Activated CD4-positive, alpha-beta T cell treated with anti-CD3 and anti-CD28 coated beads, Interleukin-2, amount 50 U/mL, for 48 hours (primary cell): ENCODE data around the gene GGT7.
"Not testable (repeated sequence)": the region's sequence is repeated elsewhere in the genome, so short reads cannot be mapped to it uniquely, and the experiment has no call there.

Experiments used
- DNase-seq, 2 experiments: peaks; one replicate each; pipeline ENCODE4 v3.0.0-alpha.2; 2020

GGT7 gene

DNA sequence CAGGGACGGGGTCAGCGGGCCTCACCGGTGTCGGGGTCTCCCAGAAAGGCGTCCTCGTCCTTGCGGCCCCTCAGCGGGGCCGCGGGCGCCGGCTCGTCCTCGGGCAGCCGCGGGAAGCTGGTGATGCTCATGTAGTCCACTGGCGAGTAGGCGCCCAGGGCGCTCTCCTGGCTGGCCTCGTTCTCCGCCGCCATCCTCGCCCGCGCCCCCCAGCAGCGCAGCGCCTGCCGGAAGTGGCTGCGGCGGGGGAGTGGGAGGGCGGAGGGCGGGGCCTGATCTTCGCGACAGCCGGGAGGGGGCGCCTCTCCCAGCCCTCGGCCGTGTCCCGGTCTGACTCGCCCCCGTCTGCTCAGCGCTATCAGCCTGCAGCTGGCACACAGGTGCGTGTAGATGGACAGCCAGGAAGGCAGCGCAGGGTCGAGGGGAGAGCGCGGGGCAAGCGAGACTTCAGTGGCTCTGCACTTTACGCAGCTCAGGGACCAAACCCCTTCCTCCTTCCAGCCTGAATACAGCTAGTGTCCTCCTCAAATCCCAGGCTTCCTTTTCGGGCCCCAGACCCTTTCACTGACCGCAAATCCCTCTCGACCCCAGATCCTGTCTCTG lies at the start of gene GGT7:
Gene GGT7 (minus strand): TSS at position 235 of the 603 bp plus-strand sequence. CDS start 41 bp downstream, at position 194.
- peak; percentile 89 to 90 for DNase-seq

DNA sequence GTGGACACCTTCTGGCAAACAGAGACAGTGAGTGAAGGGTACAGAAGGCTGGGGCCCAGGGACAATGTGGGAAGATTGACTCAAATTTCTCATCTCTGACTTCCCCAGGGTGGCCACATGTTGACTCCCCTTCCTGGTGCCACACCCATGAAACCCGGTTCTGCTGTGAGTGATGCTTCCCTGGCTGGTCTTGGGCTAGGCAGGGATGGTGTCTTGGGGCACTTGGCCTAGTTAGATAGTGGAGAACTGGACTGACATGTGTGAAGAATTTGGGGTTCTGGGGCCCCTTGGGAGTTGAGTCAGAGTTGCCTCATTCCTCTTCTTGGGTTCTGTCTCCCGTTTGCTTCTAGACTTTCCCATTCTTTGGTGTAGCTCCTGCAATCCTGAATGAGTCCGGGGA lies 48.8 kb upstream of the GGT7 start:
- peak; percentile 24 to 42 for DNase-seq

- DNase-seq, result no peak
These were observed 47.4 kb upstream of the GGT7 start for GRCh38 chr20:34920055-34920454.

DNA sequence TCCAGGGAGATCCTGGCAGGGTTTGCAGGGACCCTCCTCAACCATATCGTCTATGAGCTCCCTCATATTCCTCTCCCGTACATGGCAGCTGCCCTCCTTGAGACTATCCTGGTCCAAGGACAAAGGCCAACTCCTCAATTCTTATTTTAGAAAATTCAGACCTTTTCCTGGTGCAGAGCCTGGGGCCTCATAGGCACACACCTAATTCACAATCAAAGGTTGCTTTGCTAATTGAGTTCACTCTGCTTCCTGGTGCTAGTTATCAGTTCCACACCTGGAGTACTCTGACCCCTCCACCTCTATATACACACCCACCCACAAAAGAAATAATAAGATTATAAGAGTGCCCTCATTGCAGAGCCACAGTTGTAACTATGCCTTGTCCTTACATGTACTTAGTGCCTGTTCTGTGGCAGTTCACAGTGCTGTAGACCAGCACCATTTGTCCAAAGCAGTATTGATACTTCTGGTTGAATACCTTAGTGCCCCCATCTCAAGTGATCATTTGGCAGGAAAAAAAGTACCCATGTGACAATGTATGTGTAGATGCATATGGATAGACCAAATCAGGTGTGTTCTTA lies 44.2 kb upstream of the GGT7 start:
- no peak for DNase-seq

DNA sequence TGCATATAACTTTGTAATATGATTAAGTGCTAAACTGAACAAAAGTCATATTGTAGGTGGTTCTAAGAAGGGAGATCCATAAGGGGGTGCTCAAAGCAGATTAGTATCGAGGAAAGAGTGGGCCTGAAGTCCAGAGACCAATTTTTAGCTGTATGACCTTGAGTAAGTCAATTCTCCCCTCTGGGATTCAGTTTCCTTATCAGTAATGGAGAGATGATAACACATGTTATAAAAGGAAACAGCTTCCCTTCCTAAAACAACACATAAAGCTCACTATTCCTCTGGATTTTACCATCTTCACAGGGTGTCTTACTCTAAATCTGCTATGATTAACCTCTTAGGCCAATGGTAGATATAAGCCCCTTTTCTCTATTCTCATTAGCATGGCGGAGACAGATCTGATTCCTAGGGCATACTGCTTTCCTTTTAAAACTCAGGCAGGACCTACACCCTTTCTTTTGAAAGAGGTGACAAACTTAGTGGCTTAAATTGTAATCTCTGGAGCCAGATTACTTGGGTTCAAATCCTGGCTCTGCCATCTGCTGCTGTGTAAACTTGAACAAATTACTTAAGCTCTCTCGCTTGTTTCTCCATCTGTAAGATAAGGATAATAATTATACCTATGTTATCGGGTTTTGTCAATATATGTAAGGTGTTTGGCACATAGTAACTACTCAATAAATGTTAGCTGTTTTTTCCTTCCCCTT lies 43.2 kb upstream of the GGT7 start:
- no peak for DNase-seq

GRCh38 chr20:34915131-34915530 lies 42.5 kb upstream of the GGT7 start:
- no peak for DNase-seq

DNA sequence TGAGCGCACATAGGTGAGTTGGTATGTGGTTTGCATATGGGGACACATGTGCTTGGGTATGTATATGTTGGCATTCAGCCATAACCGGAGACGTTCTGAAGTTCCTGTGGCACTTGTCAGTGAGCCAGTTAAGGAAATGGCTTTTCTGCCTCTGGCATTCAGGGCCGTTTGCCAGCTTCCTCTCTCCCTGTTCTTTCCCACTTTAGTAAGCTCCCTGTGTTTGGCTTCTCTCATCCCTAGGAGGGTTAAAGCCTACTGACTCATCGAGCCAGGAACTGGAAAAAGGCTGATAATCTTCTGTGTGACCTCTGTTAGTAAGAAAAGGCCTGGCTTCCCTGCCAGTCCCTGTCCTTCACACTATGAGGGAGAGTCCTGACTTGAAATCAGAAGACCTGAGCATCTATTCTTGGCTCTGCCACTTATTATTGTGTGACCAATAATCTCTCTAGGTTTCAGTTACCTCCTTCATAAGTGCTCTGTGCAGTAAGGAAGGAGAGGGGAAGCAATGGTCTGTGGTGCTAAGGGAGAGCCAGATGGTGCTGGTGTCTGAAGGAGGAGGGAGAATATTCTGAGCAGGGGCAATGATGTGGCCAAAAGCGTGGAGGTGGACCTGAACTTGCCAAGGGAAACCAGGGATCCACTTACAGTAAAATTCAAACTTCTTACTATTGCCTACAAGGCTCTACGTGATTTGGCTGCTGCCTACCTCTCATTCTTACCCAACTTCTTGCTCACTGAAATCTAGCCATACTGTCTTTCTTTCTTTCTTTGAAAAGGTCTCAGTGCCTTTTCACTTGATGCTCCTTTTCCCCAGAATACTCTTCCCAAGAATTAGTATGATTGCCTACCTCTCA lies 35.2 kb upstream of the GGT7 start:
- DNase-seq, result no peak

DNA sequence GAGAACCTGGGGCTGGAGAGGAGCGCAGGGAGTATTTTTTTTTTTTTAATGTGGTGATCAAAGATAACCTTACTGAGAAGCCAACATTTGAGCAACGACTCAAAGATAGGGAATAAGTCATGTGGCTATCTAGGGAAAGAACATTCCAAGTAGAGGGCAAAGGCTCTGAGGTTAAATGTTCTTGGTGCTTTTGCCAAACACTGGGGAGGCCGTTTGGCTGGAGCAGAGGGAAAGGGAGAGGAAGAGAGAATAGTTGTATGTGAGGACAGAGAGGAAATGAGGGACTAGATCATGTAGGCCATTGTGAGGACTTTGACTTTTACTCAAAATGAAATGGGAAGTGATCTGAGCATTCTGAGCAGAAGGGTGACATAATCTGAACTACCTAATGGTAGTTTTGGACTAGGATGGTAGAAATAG lies 31.6 kb upstream of the GGT7 start:
- DNase-seq, result no peak

DNA sequence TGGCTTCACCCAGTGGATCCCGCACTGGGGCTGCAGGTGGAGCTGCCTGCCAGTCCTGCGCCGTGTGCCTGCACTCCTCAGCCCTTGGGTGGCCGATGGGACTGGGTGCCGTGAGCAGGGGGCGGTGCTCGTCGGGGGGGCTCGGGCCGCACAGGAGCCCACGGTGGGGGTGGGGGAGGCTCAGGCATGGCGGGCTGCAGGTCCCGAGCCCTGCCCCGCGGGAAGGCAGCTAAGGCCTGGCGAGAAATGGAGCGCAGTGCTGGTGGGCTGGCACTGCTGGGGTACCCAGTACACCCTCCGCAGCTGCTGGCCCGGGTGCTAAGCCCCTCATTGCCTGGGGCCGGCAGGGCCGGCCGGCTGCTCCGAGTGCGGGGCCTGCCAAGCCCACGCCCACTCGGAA lies 26.1 kb upstream of the GGT7 start:
- not testable (repeated sequence) for DNase-seq

DNA sequence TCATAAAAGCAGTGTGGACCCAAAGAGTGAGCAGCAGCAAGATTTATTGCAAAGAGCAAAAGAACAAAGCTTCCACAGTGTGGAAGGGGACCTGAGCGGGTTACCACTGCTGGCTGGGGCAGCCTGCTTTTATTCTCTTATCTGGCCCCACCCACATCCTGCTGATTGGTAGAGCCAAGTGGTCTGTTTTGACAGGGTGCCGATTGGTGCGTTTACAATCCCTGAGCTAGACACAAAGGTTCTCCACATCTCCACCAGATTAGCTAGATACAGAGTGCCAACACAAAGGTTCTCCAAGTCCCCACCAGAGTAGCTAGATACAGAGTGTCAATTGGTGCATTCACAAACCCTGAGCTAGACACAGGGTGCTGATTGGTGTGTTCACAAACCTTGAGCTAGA lies 25.5 kb upstream of the GGT7 start:
- not testable (repeated sequence) for DNase-seq

DNA sequence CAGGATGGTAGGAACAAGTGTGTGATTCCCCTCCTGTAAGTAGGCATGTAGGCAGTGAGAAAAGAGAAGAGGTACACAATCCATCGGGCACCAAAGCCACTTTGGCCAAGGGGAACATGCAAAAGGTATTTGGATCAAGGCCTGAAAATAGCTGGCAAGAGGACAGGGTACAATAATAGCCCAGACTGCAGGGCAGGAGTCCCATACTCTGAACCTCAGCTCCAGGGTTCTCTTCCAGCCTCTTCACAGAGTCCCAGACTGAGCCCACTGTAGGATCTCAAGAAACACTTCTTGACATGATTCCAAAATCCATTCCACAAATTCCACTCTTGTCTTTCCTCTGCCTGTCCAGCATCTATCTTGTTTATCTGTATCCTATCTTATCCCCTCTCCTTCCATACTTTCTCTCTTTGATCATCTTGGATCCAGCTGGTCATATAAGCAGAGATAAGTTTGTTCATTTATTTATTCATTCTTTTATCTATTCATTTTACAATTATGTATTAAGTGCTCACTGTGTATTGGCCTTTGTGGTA lies 23.5 kb upstream of the GGT7 start:
- no peak for DNase-seq

- no peak for DNase-seq
These were observed 22.8 kb upstream of the GGT7 start for GRCh38 chr20:34895465-34895864.

DNA sequence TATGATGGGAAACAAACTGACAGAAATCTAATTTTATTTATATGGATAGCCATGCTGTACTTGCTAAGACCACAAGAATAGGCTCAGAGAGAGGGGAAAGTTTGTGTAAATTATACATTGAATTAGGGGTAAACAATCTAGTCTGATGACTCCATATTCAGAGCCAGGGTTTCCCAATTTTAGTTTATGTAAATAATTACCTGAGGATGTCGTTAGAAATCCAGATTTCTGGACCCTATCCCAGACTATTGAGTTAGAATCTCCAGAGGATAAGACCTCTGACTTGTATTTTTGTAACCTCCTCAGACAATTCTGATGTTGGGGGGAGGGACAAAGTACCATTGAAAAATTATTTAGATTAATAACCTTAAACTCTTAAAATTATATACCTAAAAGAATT lies 22.1 kb upstream of the GGT7 start:
- no peak for DNase-seq

DNA sequence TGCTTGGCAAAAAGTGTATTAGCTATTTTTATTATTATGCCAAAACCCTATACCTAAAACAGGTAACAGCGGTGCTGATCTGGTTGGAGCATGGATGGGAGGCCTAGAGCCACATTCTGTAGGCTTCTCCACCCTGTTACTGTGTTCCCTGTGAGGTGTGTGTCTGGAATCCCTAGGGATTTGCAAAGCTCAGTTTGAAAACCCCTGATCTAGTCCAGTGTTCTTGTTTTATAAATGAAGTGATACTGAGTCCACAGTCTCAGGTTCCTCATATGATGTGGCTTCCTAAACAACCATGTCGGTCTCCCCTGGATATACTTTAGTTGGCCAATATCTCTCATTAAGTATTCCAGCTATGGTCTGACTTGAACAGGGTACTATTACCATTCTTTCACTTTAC lies 20.0 kb upstream of the GGT7 start:
- DNase-seq, result no peak

DNA sequence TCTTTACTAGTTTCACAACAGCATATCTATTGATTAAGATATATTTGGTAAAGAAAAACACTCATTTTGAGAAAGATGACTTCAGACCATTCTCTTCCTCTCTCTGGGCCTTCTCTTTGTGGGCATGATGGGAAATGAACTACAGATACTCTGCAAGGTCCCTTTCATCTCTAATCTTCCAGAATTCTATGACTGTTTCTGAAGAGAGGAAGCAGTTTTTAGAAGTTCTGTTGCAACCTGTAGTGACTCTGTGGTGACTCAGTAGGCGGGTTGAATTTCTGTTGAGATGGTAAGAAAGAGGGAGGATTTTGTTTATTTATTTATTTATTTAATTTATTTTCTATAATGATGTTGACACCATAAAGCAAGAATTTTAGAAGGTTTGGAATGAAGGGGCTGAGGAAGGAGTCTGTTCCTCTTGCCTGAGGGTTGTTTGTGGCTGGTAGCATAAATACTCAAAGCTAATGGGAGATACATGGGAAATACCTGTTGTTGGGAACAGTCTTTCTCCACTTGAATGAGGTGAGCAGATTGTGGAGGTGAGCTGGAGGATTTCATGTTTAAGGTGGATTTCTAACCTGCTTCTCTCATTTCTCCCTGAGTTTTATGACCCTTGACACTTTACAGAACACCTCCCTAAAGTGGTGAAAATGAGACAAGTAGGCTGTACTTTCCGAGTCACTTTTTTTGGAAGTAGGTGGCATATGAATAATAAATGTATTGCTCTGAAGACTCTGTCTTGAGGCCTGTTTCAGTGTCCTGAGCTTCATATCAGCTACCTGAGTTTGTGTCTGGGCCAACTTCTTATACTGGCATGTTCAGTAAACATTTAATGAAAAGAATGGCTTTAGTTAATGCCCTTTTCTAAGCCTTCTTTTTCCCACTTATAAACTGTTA lies 18.8 kb upstream of the GGT7 start:
- DNase-seq, result peak; percentile 14 to 41

DNA sequence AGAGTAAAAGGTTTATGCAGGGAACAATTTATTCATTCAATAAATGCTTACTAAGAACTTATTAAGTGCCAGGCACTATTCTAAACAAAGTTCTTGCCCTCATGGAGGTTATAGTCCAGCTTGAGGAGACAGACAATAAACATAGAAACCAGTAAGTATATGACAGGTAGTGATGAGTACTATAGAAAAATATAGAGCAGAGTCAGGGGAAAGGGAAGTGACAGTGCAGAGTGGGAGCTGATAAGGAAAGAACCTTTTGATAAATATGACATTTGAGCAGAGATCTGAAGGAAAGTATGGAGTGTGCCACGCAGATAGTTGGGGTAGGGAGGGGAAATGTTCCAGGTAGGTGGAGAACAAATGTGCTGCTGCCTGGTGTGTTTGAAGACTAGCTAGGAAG lies 15.8 kb upstream of the GGT7 start:
- DNase-seq, result no peak

DNA sequence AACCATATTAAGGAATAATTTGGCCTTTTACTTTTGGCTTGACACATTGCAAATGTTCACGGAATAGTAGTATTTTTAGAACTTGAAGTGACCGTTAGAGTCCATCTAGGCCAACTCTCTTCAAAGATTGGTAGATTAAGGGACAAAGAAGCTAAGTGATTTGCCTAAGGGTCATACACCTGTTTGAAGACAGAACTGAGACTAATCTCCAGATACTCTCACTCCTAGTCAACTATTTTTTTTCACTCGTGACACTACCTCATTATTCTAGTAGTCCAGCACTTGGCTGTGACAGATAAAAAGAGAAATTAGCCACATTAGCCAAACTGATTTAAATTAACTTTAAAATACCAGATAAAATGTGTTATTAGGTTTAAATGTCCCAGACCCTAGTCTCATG lies 14.4 kb upstream of the GGT7 start:
- no peak for DNase-seq

DNA sequence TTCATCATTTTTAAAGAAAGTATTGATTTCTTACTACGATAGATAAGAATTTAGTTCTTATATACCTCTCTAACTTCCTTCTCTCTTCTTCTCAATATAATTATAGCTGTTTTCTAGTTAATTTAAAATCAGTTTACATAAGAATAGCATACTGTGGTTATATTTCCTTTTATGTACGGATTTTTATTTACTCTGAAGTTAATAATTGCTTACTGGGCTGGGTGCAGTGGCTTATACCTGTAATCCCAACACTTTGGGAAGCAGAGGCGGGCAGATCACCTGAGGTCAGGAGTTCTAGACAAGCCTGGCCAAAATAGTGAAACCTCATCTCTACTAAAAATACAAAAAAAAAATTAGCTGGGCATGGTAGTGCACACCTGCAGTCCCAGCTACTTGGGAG lies 13.5 kb upstream of the GGT7 start:
- DNase-seq, result no peak

DNA sequence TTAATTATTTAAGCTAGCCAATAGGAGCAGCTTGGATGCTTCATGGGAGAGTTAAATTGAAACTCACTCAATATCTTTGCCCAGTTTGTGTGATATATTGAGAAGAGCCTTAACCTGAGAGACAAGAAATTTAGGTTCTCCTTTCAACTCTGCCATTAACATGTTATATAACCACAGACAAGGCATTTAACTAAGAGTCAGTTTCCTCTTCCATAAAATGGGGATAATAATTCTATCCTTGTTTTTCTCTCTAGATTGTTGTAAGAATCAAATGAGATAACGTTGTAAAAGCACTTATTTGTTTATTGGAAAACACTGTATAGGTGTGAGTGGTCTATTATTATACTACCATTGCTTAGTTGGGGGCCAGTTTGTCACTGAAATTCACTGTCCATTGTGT lies 11.6 kb upstream of the GGT7 start:
- no peak for DNase-seq

- DNase-seq, result no peak
These were observed 11.2 kb upstream of the GGT7 start for GRCh38 chr20:34883809-34884208.

- no peak for DNase-seq
These were observed 10.5 kb upstream of the GGT7 start for GRCh38 chr20:34883087-34883688.

DNA sequence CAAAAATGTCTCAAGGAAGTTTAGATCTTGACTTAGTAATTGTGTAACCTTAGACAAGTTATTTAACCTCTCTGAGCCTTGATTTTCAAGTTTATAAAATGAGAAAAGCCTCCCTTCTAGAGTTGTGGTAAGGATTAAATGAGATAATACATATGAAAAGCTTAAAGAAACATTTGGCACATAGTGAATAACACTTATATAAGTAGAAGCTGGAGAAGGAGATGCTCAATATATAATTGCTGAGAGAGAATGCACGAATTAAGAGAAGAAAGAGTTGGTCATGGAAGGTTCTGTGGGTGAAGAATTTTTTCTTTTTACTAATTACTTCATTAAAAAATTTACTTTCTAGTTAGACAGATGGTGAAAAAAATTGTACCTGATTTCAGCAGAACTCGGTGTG lies 9.0 kb upstream of the GGT7 start:
- no peak for DNase-seq
